GM19099 (cell line): Measurements from ENCODE around the gene BTG1.

Source experiments
- POLR2A ChIP-seq: IDR thresholded peaks from 3 replicates; pipeline ENCODE4 v1.6.1; 2011; ENCODE audit warnings: low read depth; ENCODE audit not compliant: insufficient read length; ENCODE audit errors: extremely low read depth

BTG1 gene

GRCh38 chr12:92123780-92124688 is 21.6 kb downstream of the BTG1 start:
- TF ChIP-seq POLR2A = no peak

GRCh38 chr12:92122941-92123779 is 22.5 kb downstream of the BTG1 start:
- no peak for TF ChIP-seq POLR2A

GRCh38 chr12:92121826-92122225 is 23.8 kb downstream of the BTG1 start:
- no peak for TF ChIP-seq POLR2A

GRCh38 chr12:92118826-92119536 is 26.7 kb downstream of the BTG1 start:
- no peak for TF ChIP-seq POLR2A

- TF ChIP-seq POLR2A = no peak
These were observed 30.8 kb downstream of the BTG1 start for GRCh38 chr12:92114834-92115233.

GRCh38 chr12:92111256-92111655 is 34.4 kb downstream of the BTG1 start:
- no peak for TF ChIP-seq POLR2A

GRCh38 chr12:92110083-92110640 is 35.5 kb downstream of the BTG1 start:
- TF ChIP-seq POLR2A = no peak

- TF ChIP-seq POLR2A = no peak
These were observed 36.0 kb downstream of the BTG1 start for GRCh38 chr12:92109613-92110012.

GRCh38 chr12:92108651-92109050 is 37.0 kb downstream of the BTG1 start:
- no peak for TF ChIP-seq POLR2A

- TF ChIP-seq POLR2A = no peak
These were observed 38.0 kb downstream of the BTG1 start for GRCh38 chr12:92107621-92108131.

GRCh38 chr12:92107094-92107493 is 38.6 kb downstream of the BTG1 start:
- no peak for TF ChIP-seq POLR2A

- no peak for TF ChIP-seq POLR2A
These were observed 40.0 kb downstream of the BTG1 start for GRCh38 chr12:92105676-92106075.

GRCh38 chr12:92105110-92105509 is 40.5 kb downstream of the BTG1 start:
- no peak for TF ChIP-seq POLR2A

- no peak for TF ChIP-seq POLR2A
These were observed 43.0 kb downstream of the BTG1 start for GRCh38 chr12:92102606-92103005.
